IMR-90 (cell line): ENCODE data around the gene MOSPD3. TPM values are rescaled to one million over a fixed set of nuclear protein-coding genes. Genes with fewer than 3 reads are reported as not detected.

Source experiments
- ATAC-seq: fragments of 200-7000 bp; cut with Tn5 transposase; 2 replicates; pipeline ENCODE4 v1.9.1; 2020; ENCODE audit warnings: low read depth, mild to moderate bottlenecking, moderate library complexity
- BruUV-seq: library from RNA; stranded (reverse); fragments of 400-500 nt; replicated peaks from 2 replicates; lab custom pipeline; 2021; lab: Mats Ljungman, UMichigan
- CTCF ChIA-PET: fragments of 300-600 bp; formaldehyde crosslinking; extraction: SDS; loops from one replicate; lab custom pipeline; 2021; ENCODE audit warnings: antibody characterized with exemption; lab: Yijun Ruan, JAX
- POLR2A ChIA-PET: fragments of 300-600 bp; sonication (Branson Sonifier 250); formaldehyde crosslinking; loops from one replicate; lab custom pipeline; 2022; ENCODE audit warnings: antibody characterized with exemption; ENCODE audit not compliant: unreplicated experiment; lab: Charles Lee
- DNase-seq: peaks from one replicate; pipeline ENCODE4 v3.0.0; 2013
- H2AFZ ChIP-seq: replicated peaks from 2 replicates; pipeline ENCODE3; 2013; ENCODE audit warnings: low read length, mild to moderate bottlenecking; ENCODE audit not compliant: poor library complexity
- H2AK5ac ChIP-seq: 2 replicates; pipeline ENCODE4 v1.6.1; 2013; ENCODE audit warnings: low read depth, low read length, inconsistent platforms
- H2AK9ac ChIP-seq: replicated peaks from 2 replicates; pipeline ENCODE3; 2013; ENCODE audit warnings: mild to moderate bottlenecking, low read depth, low read length, moderate library complexity; ENCODE audit not compliant: poor library complexity
- H2BK120ac ChIP-seq: 2 replicates; pipeline ENCODE4 v1.6.1; 2013; ENCODE audit warnings: low read depth, low read length, inconsistent platforms
- H2BK15ac ChIP-seq: 3 replicates; pipeline ENCODE4 v1.6.1; 2013; ENCODE audit warnings: low read depth, low read length, inconsistent platforms
- H2BK20ac ChIP-seq: 2 replicates; pipeline ENCODE4 v1.6.1; 2013; ENCODE audit warnings: low read depth, mild to moderate bottlenecking, inconsistent platforms, low read length, moderate library complexity
- H2BK5ac ChIP-seq: 2 replicates; pipeline ENCODE4 v1.6.1; 2013; ENCODE audit warnings: mild to moderate bottlenecking, low read depth, low read length, inconsistent platforms; ENCODE audit not compliant: poor library complexity, severe bottlenecking
- H3K14ac ChIP-seq: replicated peaks from 2 replicates; pipeline ENCODE4 v1.6.1; 2013; ENCODE audit warnings: low read depth, low read length, inconsistent platforms
- H3K18ac ChIP-seq: 2 replicates; pipeline ENCODE4 v1.6.1; 2013; ENCODE audit warnings: low read depth, low read length, control low read depth
- H3K23ac ChIP-seq: 2 replicates; pipeline ENCODE4 v1.6.1; 2013; ENCODE audit warnings: low read depth, low read length, inconsistent platforms
- H3K27ac ChIP-seq: 2 replicates; pipeline ENCODE4 v1.5.1; 2013; ENCODE audit warnings: mild to moderate bottlenecking, control low read depth, low read length; ENCODE audit not compliant: insufficient read depth
- H3K27me3 ChIP-seq: 2 replicates; pipeline ENCODE4 v1.6.1; 2013; ENCODE audit warnings: low read length; ENCODE audit not compliant: control insufficient read depth, insufficient read depth
- H3K36me3 ChIP-seq: 2 replicates; pipeline ENCODE4 v1.6.1; 2013; ENCODE audit warnings: low read length, mixed read lengths; ENCODE audit not compliant: control insufficient read depth, insufficient read depth
- H3K4ac ChIP-seq: 2 replicates; pipeline ENCODE4 v1.6.1; 2013; ENCODE audit warnings: low read depth, low read length, inconsistent platforms
- H3K4me1 ChIP-seq: 2 replicates; pipeline ENCODE4 v1.6.1; 2013; ENCODE audit warnings: low read length, mixed read lengths; ENCODE audit not compliant: control insufficient read depth, insufficient read depth
- H3K4me2 ChIP-seq: 2 replicates; pipeline ENCODE4 v1.6.1; 2013; ENCODE audit warnings: low read depth, mild to moderate bottlenecking, control low read depth, low read length, moderate library complexity
- H3K4me3 ChIP-seq: 2 replicates; pipeline ENCODE4 v1.5.1; 2013; ENCODE audit warnings: low read depth, mild to moderate bottlenecking, control low read depth, low read length, moderate library complexity; ENCODE audit not compliant: insufficient read depth
- H3K56ac ChIP-seq: 2 replicates; pipeline ENCODE4 v1.6.1; 2013; ENCODE audit warnings: low read length, inconsistent platforms; ENCODE audit not compliant: insufficient read depth; ENCODE audit errors: extremely low read depth
- H3K79me1 ChIP-seq, 2 experiments: 2 replicates each; pipeline ENCODE4 v1.6.1; 2013; ENCODE audit warnings: low read length in 2 of 2, inconsistent platforms in 1 of 2, low read depth in 1 of 2
- H3K9ac ChIP-seq: 2 replicates; pipeline ENCODE4 v1.6.1; 2013; ENCODE audit warnings: low read depth, low read length, control low read depth
- H3K9me1 ChIP-seq: 2 replicates; pipeline ENCODE4 v1.6.1; 2013; ENCODE audit warnings: low read length, inconsistent platforms; ENCODE audit not compliant: insufficient read depth
- H3K9me3 ChIP-seq: 2 replicates; pipeline ENCODE4 v1.6.1; 2013; ENCODE audit warnings: low read length; ENCODE audit not compliant: control insufficient read depth, insufficient read depth
- H4K20me1 ChIP-seq: 2 replicates; pipeline ENCODE4 v1.6.1; 2013; ENCODE audit warnings: low read length, inconsistent platforms; ENCODE audit not compliant: insufficient read depth
- H4K5ac ChIP-seq: 2 replicates; pipeline ENCODE4 v1.6.1; 2013; ENCODE audit warnings: mild to moderate bottlenecking, low read depth, low read length, control low read depth
- H4K8ac ChIP-seq, 2 experiments: 2 replicates each; pipeline ENCODE4 v1.6.1; 2013; ENCODE audit warnings: low read depth in 2 of 2, low read length in 2 of 2, control low read depth in 1 of 2, inconsistent platforms in 1 of 2
- H4K91ac ChIP-seq: 2 replicates; pipeline ENCODE4 v1.6.1; 2013; ENCODE audit warnings: low read depth, low read length, inconsistent platforms; ENCODE audit not compliant: insufficient read depth
- BHLHE40 ChIP-seq: fragments of 150-350 bp; IDR thresholded peaks from 2 replicates; pipeline ENCODE4 v1.6.1; 2016; ENCODE audit warnings: mild to moderate bottlenecking, low read depth, low read length
- CEBPB ChIP-seq: IDR thresholded peaks from 2 replicates; pipeline ENCODE4 v1.6.1; 2012; ENCODE audit warnings: low read depth, low read length, improper control_type of control experiment
- CHD1 ChIP-seq: IDR thresholded peaks from 2 replicates; pipeline ENCODE4 v1.6.1; 2012; ENCODE audit warnings: low read depth, low read length, improper control_type of control experiment
- FOS ChIP-seq: fragments of 150-350 bp; IDR thresholded peaks from 2 replicates; pipeline ENCODE4 v1.6.1; 2016; ENCODE audit warnings: low read depth, low read length
- MAFK ChIP-seq: IDR thresholded peaks from 2 replicates; pipeline ENCODE4 v1.6.1; 2012; ENCODE audit warnings: low read depth, low read length, improper control_type of control experiment
- MAZ ChIP-seq: IDR thresholded peaks from 2 replicates; pipeline ENCODE4 v1.6.1; 2012; ENCODE audit warnings: low read depth, mild to moderate bottlenecking, low read length, improper control_type of control experiment, moderate library complexity, borderline replicate concordance
- MXI1 ChIP-seq: IDR thresholded peaks from 2 replicates; pipeline ENCODE4 v1.6.1; 2012; ENCODE audit warnings: low read depth, mild to moderate bottlenecking, low read length, moderate library complexity, borderline replicate concordance
- NFE2L2 ChIP-seq: fragments of 150-350 bp; IDR thresholded peaks from 2 replicates; pipeline ENCODE4 v1.6.1; 2016; ENCODE audit warnings: low read depth, mild to moderate bottlenecking, low read length
- POLR2A ChIP-seq: IDR thresholded peaks from 2 replicates; pipeline ENCODE4 v1.6.1; 2012; ENCODE audit warnings: mild to moderate bottlenecking, low read depth, low read length
- RCOR1 ChIP-seq: IDR thresholded peaks from 2 replicates; pipeline ENCODE4 v1.6.1; 2012; ENCODE audit warnings: mild to moderate bottlenecking, low read length, improper control_type of control experiment; ENCODE audit not compliant: insufficient replicate concordance
- RFX5 ChIP-seq: IDR thresholded peaks from 2 replicates; pipeline ENCODE4 v1.8.0; 2012; ENCODE audit warnings: low read depth, mild to moderate bottlenecking, low read length, moderate library complexity
- WGBS, 2 experiments: methylation state at CpG; one replicate each; pipeline versions ENCODE4 v1.1.5 to v1.1.7; 2013; ENCODE audit warnings: missing lambda C conversion rate in 2 of 2; ENCODE audit not compliant: insufficient read length in 1 of 2; ENCODE audit errors: extremely low coverage in 2 of 2; 5-methylcytosine and 5-hydroxymethylcytosine counted together
- dilution Hi-C: fragments of 300-500 bp; cut with HindIII; formaldehyde crosslinking; loops from one replicate; pipeline ENCODE4 v1.14.3; 2018; ENCODE audit warnings: low sequenced_read_pairs; ENCODE audit not compliant: unreplicated experiment
- in situ Hi-C: fragments of 300-500 bp; cut with MboI; formaldehyde crosslinking; loops from 3 replicates; pipeline ENCODE4 v1.14.3; 2019; ENCODE audit warnings: low sequenced_read_pairs, inconsistent platforms, mixed read lengths
- intact Hi-C: fragments of 100-400 bp; cut with micrococcal nuclease; formaldehyde crosslinking; loops from 2 replicates; pipeline ENCODE4 v1.10.0; 2022
- polyA plus RNA-seq, 3 experiments: library from polyadenylated mRNA; depleted of rRNA; stranded (reverse); fragments of >200 nt; gene quantifications; 2 replicates each; pipeline ENCODE4 v1.2.3, GENCODE V29; 2012; ENCODE audit warnings: low replicate concordance in 1 of 3
- total RNA-seq: library from RNA; depleted of rRNA; stranded (reverse); fragments of >200 nt; gene quantifications from 2 replicates; pipeline ENCODE4 v1.2.3, GENCODE V29; 2012
- TF ChIP-seq, protein P1 (sequence below): fragments of 150-350 bp; IDR thresholded peaks from 2 replicates; pipeline ENCODE4 v1.6.1; 2016; ENCODE audit warnings: low read depth, mild to moderate bottlenecking, low read length, moderate library complexity, borderline replicate concordance
- TF ChIP-seq, protein P2 (sequence below): conservative IDR thresholded peaks from 2 replicates; pipeline ENCODE4 v1.5.1; 2012; ENCODE audit warnings: mild to moderate bottlenecking, low read depth, low read length, improper control_type of control experiment
- TF ChIP-seq, protein P3 (sequence below): fragments of 150-350 bp; IDR thresholded peaks from 2 replicates; pipeline ENCODE4 v1.6.1; 2017; ENCODE audit warnings: mild to moderate bottlenecking, antibody characterized with exemption, low read length, low read depth

MOSPD3 gene
- total and polyA plus RNA-seq, 2 of the 4 experiments (the other 2 are of a cell fraction), result 2.3 to 30.0 TPM

DNA sequence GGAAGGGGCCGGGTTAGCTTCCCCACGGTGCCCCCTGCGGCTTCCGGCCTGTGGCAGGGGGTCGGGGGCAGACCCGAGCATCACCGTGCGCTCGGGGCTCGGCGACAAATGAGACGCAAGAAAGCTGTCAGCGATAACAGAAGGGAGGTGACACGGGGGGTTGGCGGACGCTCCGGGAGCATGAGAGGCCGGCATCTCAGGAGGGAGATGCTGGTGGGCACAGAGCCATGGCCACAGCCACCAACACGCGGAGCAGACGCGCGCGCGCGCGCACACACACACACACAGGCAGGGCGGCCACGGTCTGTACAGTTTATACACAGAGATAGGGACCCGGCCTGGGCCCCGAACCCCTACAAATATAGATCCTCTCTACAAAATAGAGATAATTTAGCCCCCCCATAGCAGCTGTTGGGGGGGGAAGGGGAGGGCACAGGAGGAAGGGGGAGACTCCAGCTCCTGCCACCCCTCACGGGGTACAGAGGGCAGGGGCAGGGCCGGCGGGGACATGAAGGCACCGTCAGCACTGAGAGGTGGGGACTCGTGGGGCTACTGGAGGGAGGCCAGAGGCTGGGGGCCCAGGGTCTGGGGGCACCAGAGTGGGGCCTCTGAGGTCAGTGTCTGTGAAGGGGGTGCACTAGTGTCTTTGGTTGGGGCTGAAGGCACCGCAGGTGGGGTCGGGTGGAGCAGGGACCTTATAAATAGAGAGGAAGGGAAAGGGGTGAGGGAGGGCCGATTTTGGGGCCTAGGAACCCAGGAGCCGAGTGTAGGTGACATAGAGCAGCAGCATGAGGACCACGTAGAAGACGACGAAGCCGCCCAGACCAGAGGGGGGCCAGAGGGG is 37.8 kb upstream of the MOSPD3 start:
- ChIA-PET CTCF (no interaction called here), POLR2A (no interaction called here)
- Histone ChIP-seq H3K4ac (no peak overlapping the region), H2AFZ (no peak overlapping the region), H2BK20ac (no peak overlapping the region), H2BK120ac (no peak overlapping the region), H3K27me3 (peaks cover 3% of the 10 kb centered on the region; the same call in 1 of the 2 replicates), H3K14ac (no peak overlapping the region), H3K9me3 (no peaks in the 10 kb centered on the region), H3K4me3 (no peak overlapping the region), H3K9ac (no peak overlapping the region), H4K5ac (no peak overlapping the region), H4K20me1 (no peaks in the 10 kb centered on the region), H3K18ac (no peak overlapping the region), H3K27ac (no peak overlapping the region), H3K79me1 (peaks cover 0 to 10% of the 10 kb centered on the region in 2 experiments; a peak in 2 of 4 replicates), H2AK5ac (no peak overlapping the region), H3K4me2 (no peak overlapping the region), H2AK9ac (no peak overlapping the region), H3K4me1 (peaks cover 2% of the 10 kb centered on the region; the same call in 1 of the 2 replicates), H3K56ac (no peak overlapping the region), H2BK5ac (no peak overlapping the region), H3K9me1 (no peaks in the 10 kb centered on the region), H4K91ac (no peak overlapping the region), H3K36me3 (peaks cover 47% of the 10 kb centered on the region), H4K8ac (no peak overlapping the region), H3K23ac (no peak overlapping the region), H2BK15ac (no peak overlapping the region)
- intact Hi-C loops (no loop called here), in situ Hi-C loops (loop anchor here (25.0 kb wide), 1 partner anchor 288 kb away; the partner anchor contains the start of genes SLC12A9 and TRIP6), dilution Hi-C loops (no loop called here)
- 79% methylated on average over 15 of the region's 44 CpGs; no CpG with 5 or more reads in 1 of the 2 experiments for WGBS, 2 experiments
- DNase-seq, result no peak
- BruUV-seq, result TSS peak; percentile 46
- ATAC-seq, result no peak
- TF ChIP-seq MAFK (no peak), MXI1 (no peak), RFX5 (no peak), MAZ (no peak), BHLHE40 (no peak), RCOR1 (no peak), POLR2A (no peak), CEBPB (no peak), FOS (no peak), NFE2L2 (no peak), CHD1 (no peak)
- TF ChIP-seq, protein P1, sequence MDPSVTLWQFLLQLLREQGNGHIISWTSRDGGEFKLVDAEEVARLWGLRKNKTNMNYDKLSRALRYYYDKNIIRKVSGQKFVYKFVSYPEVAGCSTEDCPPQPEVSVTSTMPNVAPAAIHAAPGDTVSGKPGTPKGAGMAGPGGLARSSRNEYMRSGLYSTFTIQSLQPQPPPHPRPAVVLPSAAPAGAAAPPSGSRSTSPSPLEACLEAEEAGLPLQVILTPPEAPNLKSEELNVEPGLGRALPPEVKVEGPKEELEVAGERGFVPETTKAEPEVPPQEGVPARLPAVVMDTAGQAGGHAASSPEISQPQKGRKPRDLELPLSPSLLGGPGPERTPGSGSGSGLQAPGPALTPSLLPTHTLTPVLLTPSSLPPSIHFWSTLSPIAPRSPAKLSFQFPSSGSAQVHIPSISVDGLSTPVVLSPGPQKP, result no peak
- TF ChIP-seq, protein P2, sequence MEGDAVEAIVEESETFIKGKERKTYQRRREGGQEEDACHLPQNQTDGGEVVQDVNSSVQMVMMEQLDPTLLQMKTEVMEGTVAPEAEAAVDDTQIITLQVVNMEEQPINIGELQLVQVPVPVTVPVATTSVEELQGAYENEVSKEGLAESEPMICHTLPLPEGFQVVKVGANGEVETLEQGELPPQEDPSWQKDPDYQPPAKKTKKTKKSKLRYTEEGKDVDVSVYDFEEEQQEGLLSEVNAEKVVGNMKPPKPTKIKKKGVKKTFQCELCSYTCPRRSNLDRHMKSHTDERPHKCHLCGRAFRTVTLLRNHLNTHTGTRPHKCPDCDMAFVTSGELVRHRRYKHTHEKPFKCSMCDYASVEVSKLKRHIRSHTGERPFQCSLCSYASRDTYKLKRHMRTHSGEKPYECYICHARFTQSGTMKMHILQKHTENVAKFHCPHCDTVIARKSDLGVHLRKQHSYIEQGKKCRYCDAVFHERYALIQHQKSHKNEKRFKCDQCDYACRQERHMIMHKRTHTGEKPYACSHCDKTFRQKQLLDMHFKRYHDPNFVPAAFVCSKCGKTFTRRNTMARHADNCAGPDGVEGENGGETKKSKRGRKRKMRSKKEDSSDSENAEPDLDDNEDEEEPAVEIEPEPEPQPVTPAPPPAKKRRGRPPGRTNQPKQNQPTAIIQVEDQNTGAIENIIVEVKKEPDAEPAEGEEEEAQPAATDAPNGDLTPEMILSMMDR, result no peak
- TF ChIP-seq, protein P3, sequence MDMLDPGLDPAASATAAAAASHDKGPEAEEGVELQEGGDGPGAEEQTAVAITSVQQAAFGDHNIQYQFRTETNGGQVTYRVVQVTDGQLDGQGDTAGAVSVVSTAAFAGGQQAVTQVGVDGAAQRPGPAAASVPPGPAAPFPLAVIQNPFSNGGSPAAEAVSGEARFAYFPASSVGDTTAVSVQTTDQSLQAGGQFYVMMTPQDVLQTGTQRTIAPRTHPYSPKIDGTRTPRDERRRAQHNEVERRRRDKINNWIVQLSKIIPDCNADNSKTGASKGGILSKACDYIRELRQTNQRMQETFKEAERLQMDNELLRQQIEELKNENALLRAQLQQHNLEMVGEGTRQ, result no peak
